Vagina (tissue), 2 donors: ENCODE data around the gene BHLHE41.

Source experiments
- POLR2A ChIP-seq, 2 donors: fragments of 450-650 bp; IDR thresholded peaks; one replicate each; pipeline ENCODE4 v1.6.1; 2017; ENCODE audit warnings: antibody characterized with exemption in 2 of 2, mild to moderate bottlenecking in 2 of 2, moderate library complexity in 2 of 2
- POLR2AphosphoS5 ChIP-seq, 2 donors: sonication (generic); formaldehyde crosslinking; IDR thresholded peaks; one replicate each; pipeline ENCODE4 v1.9.0; 2017; ENCODE audit warnings: antibody characterized with exemption in 2 of 2, mild to moderate bottlenecking in 2 of 2, low read depth in 1 of 2; ENCODE audit not compliant: insufficient read depth in 1 of 2
- TF ChIP-seq, protein P1 (sequence below), 3 experiments: fragments of 450-650 bp in 2 of 3; fragments of 200-600 bp in 1 of 3; sonication (generic) in 1 of 3; IDR thresholded peaks; one replicate each; pipeline ENCODE4 v1.5.1; 2017 to 2019; ENCODE audit warnings: antibody characterized with exemption in 3 of 3, mild to moderate bottlenecking in 2 of 3, moderate library complexity in 2 of 3

DNA sequence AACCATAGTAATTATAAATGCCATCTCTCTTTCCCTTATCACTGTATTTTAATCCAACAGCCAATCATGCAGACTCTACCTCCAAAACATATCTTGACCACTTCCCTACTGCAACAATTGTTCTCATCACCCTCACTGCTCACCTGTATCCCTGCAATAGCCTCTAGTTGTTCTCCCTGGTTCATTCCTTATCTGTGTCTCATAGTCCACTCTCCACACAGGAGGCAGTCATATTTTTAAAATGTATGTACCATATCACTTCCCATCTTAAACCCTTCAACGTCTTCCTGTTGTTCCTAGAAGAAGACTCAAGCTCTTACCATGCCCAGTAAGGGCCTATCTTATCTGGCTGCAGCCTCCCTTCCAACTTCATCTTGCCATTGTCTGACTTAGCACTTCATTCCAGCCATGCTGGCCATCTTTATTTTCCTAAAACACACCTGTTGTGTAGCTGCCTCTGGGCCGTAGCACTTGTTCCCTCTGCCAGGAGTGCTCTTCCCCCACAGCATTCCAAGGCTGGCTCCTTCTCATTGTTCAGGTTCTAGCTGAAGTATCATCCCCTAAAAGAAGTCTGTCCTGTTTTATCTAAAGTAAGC lies 27.8 kb upstream of the BHLHE41 start:
- TF ChIP-seq, protein P1, sequence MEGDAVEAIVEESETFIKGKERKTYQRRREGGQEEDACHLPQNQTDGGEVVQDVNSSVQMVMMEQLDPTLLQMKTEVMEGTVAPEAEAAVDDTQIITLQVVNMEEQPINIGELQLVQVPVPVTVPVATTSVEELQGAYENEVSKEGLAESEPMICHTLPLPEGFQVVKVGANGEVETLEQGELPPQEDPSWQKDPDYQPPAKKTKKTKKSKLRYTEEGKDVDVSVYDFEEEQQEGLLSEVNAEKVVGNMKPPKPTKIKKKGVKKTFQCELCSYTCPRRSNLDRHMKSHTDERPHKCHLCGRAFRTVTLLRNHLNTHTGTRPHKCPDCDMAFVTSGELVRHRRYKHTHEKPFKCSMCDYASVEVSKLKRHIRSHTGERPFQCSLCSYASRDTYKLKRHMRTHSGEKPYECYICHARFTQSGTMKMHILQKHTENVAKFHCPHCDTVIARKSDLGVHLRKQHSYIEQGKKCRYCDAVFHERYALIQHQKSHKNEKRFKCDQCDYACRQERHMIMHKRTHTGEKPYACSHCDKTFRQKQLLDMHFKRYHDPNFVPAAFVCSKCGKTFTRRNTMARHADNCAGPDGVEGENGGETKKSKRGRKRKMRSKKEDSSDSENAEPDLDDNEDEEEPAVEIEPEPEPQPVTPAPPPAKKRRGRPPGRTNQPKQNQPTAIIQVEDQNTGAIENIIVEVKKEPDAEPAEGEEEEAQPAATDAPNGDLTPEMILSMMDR (IDR thresholded peaks at IDR 0.05): no peak
- TF ChIP-seq POLR2A (IDR thresholded peaks at IDR 0.05) (no peak), POLR2AphosphoS5 (IDR thresholded peaks at IDR 0.05; ENCODE audit: insufficient read depth in 1 of 2, low read depth in 1 of 2) (no peak)
